ENCODE results near the gene HDAC11. TPM values are rescaled to one million over a fixed set of nuclear protein-coding genes. Genes with fewer than 3 reads are reported as not detected.
"Not testable (repeated sequence)": the region's sequence is repeated elsewhere in the genome, so short reads cannot be mapped to it uniquely, and the experiment has no call there.

HDAC11 gene
- total RNA-seq, 2 donors from 2014 or later: 24.0 to 36.1 TPM

GRCh38 chr3:13498354-13499060 is 18.4 kb downstream of the HDAC11 start:
- H3K9ac ChIP-seq (ENCODE audit: low read depth in 2 of 2, low read length in 2 of 2): no peak overlapping the region
- TF ChIP-seq, protein P1, sequence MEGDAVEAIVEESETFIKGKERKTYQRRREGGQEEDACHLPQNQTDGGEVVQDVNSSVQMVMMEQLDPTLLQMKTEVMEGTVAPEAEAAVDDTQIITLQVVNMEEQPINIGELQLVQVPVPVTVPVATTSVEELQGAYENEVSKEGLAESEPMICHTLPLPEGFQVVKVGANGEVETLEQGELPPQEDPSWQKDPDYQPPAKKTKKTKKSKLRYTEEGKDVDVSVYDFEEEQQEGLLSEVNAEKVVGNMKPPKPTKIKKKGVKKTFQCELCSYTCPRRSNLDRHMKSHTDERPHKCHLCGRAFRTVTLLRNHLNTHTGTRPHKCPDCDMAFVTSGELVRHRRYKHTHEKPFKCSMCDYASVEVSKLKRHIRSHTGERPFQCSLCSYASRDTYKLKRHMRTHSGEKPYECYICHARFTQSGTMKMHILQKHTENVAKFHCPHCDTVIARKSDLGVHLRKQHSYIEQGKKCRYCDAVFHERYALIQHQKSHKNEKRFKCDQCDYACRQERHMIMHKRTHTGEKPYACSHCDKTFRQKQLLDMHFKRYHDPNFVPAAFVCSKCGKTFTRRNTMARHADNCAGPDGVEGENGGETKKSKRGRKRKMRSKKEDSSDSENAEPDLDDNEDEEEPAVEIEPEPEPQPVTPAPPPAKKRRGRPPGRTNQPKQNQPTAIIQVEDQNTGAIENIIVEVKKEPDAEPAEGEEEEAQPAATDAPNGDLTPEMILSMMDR (IDR thresholded peaks at IDR 0.05): no peak
- no peaks in the 10 kb centered on the region for H3K36me3 ChIP-seq
- no peak overlapping the region for H3K4me3 ChIP-seq
- no peak for DNase-seq
- intact Hi-C loops (cut with DNase I): no loop called here
- H3K27ac ChIP-seq: no peak overlapping the region
- no peaks in the 10 kb centered on the region for H3K4me1 ChIP-seq
- no peaks in the 10 kb centered on the region for H3K9me3 ChIP-seq
- no peaks in the 10 kb centered on the region for H3K27me3 ChIP-seq

GRCh38 chr3:13499246-13499645 is 19.1 kb downstream of the HDAC11 start:
- H3K27ac ChIP-seq; H3K27me3 ChIP-seq; H3K4me3 ChIP-seq; H3K4me1 ChIP-seq; H3K9me3 ChIP-seq; H3K9ac ChIP-seq (ENCODE audit: low read depth in 2 of 2, low read length in 2 of 2); intact Hi-C loops (cut with DNase I); H3K36me3 ChIP-seq; DNase-seq: not testable (repeated sequence)

GRCh38 chr3:13500133-13500885 is 20.2 kb downstream of the HDAC11 start:
- H3K27me3 ChIP-seq: no peaks in the 10 kb centered on the region
- H3K9me3 ChIP-seq: no peaks in the 10 kb centered on the region
- TF ChIP-seq, protein P1 (IDR thresholded peaks at IDR 0.05): no peak
- no peak overlapping the region for H3K9ac ChIP-seq (ENCODE audit: low read depth in 2 of 2, low read length in 2 of 2)
- intact Hi-C loops (cut with DNase I): no loop called here
- no peak overlapping the region for H3K27ac ChIP-seq
- no peak for DNase-seq
- H3K36me3 ChIP-seq: no peaks in the 10 kb centered on the region
- no peak overlapping the region for H3K4me3 ChIP-seq
- no peaks in the 10 kb centered on the region for H3K4me1 ChIP-seq

GRCh38 chr3:13501056-13501455 is 20.9 kb downstream of the HDAC11 start:
- Histone ChIP-seq H3K9me3 (no peaks in the 10 kb centered on the region), H3K9ac (ENCODE audit: low read depth in 2 of 2, low read length in 2 of 2) (no peak overlapping the region), H3K4me3 (no peak overlapping the region), H3K36me3 (no peaks in the 10 kb centered on the region), H3K27ac (no peak overlapping the region), H3K4me1 (no peaks in the 10 kb centered on the region), H3K27me3 (no peaks in the 10 kb centered on the region)
- TF ChIP-seq, protein P1 (IDR thresholded peaks at IDR 0.05): no peak
- DNase-seq: no peak
- intact Hi-C loops (cut with DNase I): no loop called here

DNA sequence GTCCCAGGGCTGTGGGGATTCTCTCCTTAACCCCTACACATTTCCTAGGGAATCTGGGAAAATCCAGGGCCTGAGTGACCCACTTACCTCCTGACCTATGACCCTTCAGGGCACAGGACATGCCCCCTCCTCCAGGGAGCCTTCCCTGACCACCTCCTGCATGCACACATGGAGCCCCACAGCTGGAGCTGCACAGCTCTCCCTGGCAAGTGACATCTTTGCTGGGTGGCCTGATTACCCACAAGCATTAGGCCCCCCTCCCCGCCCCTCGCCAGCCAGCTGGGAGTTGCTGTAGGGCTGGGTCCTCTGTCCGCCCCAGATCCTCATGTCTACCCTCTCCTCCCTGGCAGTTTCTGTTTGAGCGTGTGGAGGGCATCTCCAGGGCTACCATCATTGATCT is 21.4 kb downstream of the HDAC11 start:
- no peak overlapping the region for H3K9ac ChIP-seq (ENCODE audit: low read depth in 2 of 2, low read length in 2 of 2)
- intact Hi-C loops (cut with DNase I): no loop called here
- H3K9me3 ChIP-seq: no peaks in the 10 kb centered on the region
- H3K27me3 ChIP-seq: no peaks in the 10 kb centered on the region
- H3K4me3 ChIP-seq: no peak overlapping the region
- TF ChIP-seq, protein P1 (IDR thresholded peaks at IDR 0.05): no peak
- no peak for DNase-seq
- H3K4me1 ChIP-seq: no peaks in the 10 kb centered on the region
- no peaks in the 10 kb centered on the region for H3K36me3 ChIP-seq
- no peak overlapping the region for H3K27ac ChIP-seq

Data from colonic mucosa (tissue), 4 donors.